HepG2 (cell line): ENCODE results near the gene PTPMT1. TPM values are rescaled to one million over a fixed set of nuclear protein-coding genes. Genes with fewer than 3 reads are reported as not detected.

ENCODE experiments used
- ATAC-seq: fragments of 200-7000 bp; cut with Tn5 transposase; 3 replicates; pipeline ENCODE4 v1.9.1; 2020; ENCODE audit warnings: mild to moderate bottlenecking, moderate library complexity
- BruUV-seq: library from RNA; stranded (reverse); fragments of 400-500 nt; replicated peaks from 2 replicates; lab custom pipeline; 2021; lab: Mats Ljungman, UMichigan
- CTCF ChIA-PET: fragments of 300-600 bp; formaldehyde crosslinking; extraction: SDS; loops from one replicate; lab custom pipeline; 2021; ENCODE audit warnings: low total read pairs, inconsistent platforms, low intra/inter-chr PET ratio; lab: Yijun Ruan, JAX
- POLR2A ChIA-PET: fragments of 350-600 bp; sonication (Branson Sonifier 250); formaldehyde crosslinking; loops from one replicate; lab custom pipeline; 2020; ENCODE audit warnings: antibody characterized with exemption, inconsistent platforms; lab: Yijun Ruan, JAX
- DNase-seq: peaks from one replicate; pipeline ENCODE4 v3.0.0-alpha.2; 2015; ENCODE audit warnings: low spot score
- FAIRE-seq: peaks from 3 replicates; lab custom pipeline; 2011; peaks lifted over from hg19 to GRCh38; lab: Jason Lieb, UNC
- H2AFZ ChIP-seq: one replicate; pipeline ENCODE4 v1.6.1; 2011; ENCODE audit warnings: low read length, inconsistent platforms
- H3K27ac ChIP-seq: fragments of 300-600 bp; 3 replicates; pipeline ENCODE4 v1.8.0; 2011; ENCODE audit warnings: mixed run types, mild to moderate bottlenecking, mixed read lengths, low read length, inconsistent platforms; ENCODE audit not compliant: insufficient read depth; ENCODE audit errors: extremely low read length
- H3K27me3 ChIP-seq, 2 experiments: fragments of 200-600 bp in 1 of 2; 2 replicates in 1 of 2; 3 replicates in 1 of 2; pipeline versions ENCODE4 v1.6.0 to v1.8.0; 2011; ENCODE audit warnings: low read length in 2 of 2, mild to moderate bottlenecking in 2 of 2, moderate library complexity in 2 of 2, inconsistent platforms in 1 of 2; ENCODE audit not compliant: insufficient read depth in 2 of 2, control insufficient read depth in 1 of 2
- H3K36me3 ChIP-seq, 2 experiments: fragments of 200-600 bp in 1 of 2; replicated peaks in 1 of 2; 2 replicates in 1 of 2; 3 replicates in 1 of 2; pipeline versions ENCODE4 v1.5.1 to v1.8.0; 2011; ENCODE audit warnings: low read length in 2 of 2, inconsistent platforms in 1 of 2; ENCODE audit not compliant: insufficient read depth in 2 of 2, control insufficient read depth in 1 of 2
- H3K4me1 ChIP-seq: 2 replicates; pipeline ENCODE4 v1.5.1; 2012; ENCODE audit warnings: low read length, inconsistent platforms; ENCODE audit not compliant: insufficient read depth
- H3K4me2 ChIP-seq: 2 replicates; pipeline ENCODE4 v1.6.0; 2011; ENCODE audit warnings: low read depth, low read length, inconsistent platforms
- H3K4me3 ChIP-seq, 3 experiments: fragments of 200-600 bp in 1 of 3; sonication (generic), shearing (Covaris generic) in 1 of 3; replicated peaks in 1 of 3; 2 replicates each; pipeline ENCODE4 v1.5.1; 2011 to 2016; ENCODE audit warnings: low read length in 3 of 3, inconsistent platforms in 2 of 3, low read depth in 2 of 3, mild to moderate bottlenecking in 2 of 3, control low read depth in 1 of 3, mixed read lengths in 1 of 3; ENCODE audit not compliant: insufficient read depth in 1 of 3
- H3K79me2 ChIP-seq: one replicate; pipeline ENCODE4 v1.6.1; 2011; ENCODE audit warnings: low read length, inconsistent platforms; ENCODE audit not compliant: insufficient read depth
- H3K9ac ChIP-seq: 2 replicates; pipeline ENCODE4 v1.6.0; 2011; ENCODE audit warnings: mild to moderate bottlenecking, low read depth, low read length, inconsistent platforms; ENCODE audit not compliant: insufficient read depth
- H3K9me3 ChIP-seq: 2 replicates; pipeline ENCODE4 v1.5.1; 2012; ENCODE audit warnings: mild to moderate bottlenecking, low read length
- H4K20me1 ChIP-seq: 2 replicates; pipeline ENCODE4 v1.6.0; 2011; ENCODE audit warnings: inconsistent platforms, mild to moderate bottlenecking, low read length, moderate library complexity; ENCODE audit not compliant: insufficient read depth
- CENPX ChIP-seq: sonication (generic); formaldehyde crosslinking; IDR thresholded peaks from 2 replicates; pipeline ENCODE4 v1.9.0; 2021; ENCODE audit warnings: mild to moderate bottlenecking, missing genetic modification reagents, moderate library complexity
- IRX3 ChIP-seq: sonication (generic); formaldehyde crosslinking; IDR thresholded peaks from 2 replicates; pipeline ENCODE4 v1.8.1; 2023; ENCODE audit warnings: mild to moderate bottlenecking, low read depth, missing genetic modification reagents, borderline replicate concordance
- NCOR1 ChIP-seq: fragments of 200-600 bp; sonication (generic); IDR thresholded peaks from 2 replicates; pipeline ENCODE4 v1.7.0; 2017; ENCODE audit warnings: antibody characterized with exemption, low read length, borderline replicate concordance
- PRDM15 ChIP-seq: sonication (generic); formaldehyde crosslinking; IDR thresholded peaks from 2 replicates; pipeline ENCODE4 v1.4.0; 2020; ENCODE audit warnings: missing genetic modification reagents
- SNAPC4 ChIP-seq: sonication (generic); formaldehyde crosslinking; IDR thresholded peaks from 2 replicates; pipeline ENCODE4 v1.4.0; 2020; ENCODE audit warnings: mild to moderate bottlenecking, missing genetic modification reagents
- THAP7 ChIP-seq: sonication (generic); formaldehyde crosslinking; IDR thresholded peaks from 2 replicates; pipeline ENCODE4 v1.8.1; 2023; ENCODE audit warnings: mild to moderate bottlenecking, missing genetic modification reagents
- ZFP36L2 ChIP-seq: sonication (generic); formaldehyde crosslinking; IDR thresholded peaks from 2 replicates; pipeline ENCODE4 v1.4.0; 2020; ENCODE audit warnings: missing genetic modification reagents
- ZKSCAN8 ChIP-seq: IDR thresholded peaks from 2 replicates; pipeline ENCODE4 v1.6.1; 2016; ENCODE audit warnings: borderline replicate concordance, missing genetic modification reagents, missing compliant biosample characterization
- ZNF598 ChIP-seq: sonication (generic); formaldehyde crosslinking; IDR thresholded peaks from 2 replicates; pipeline ENCODE4 v1.5.1; 2020; ENCODE audit warnings: mild to moderate bottlenecking, missing genetic modification reagents, borderline replicate concordance
- ZNF775 ChIP-seq: sonication (generic); formaldehyde crosslinking; IDR thresholded peaks from 2 replicates; pipeline ENCODE4 v1.4.0; 2020; ENCODE audit warnings: missing genetic modification reagents, mild to moderate bottlenecking, moderate library complexity, borderline replicate concordance
- WGBS: methylation state at CpG from one replicate; pipeline ENCODE4 v1.1.6; 2017; ENCODE audit warnings: low lambda C conversion rate; 5-methylcytosine and 5-hydroxymethylcytosine counted together
- in situ Hi-C: cut with HindIII; loops from 2 replicates; pipeline ENCODE4 v1.10.0; 2017; ENCODE audit warnings: low pct_unique_long_range_greater_than_20kb; ENCODE audit not compliant: extremely low pct_ligation_motif_present
- intact Hi-C: fragments of 100-400 bp; cut with micrococcal nuclease; formaldehyde crosslinking; loops from one replicate; pipeline ENCODE4 v1.10.0; 2022; ENCODE audit not compliant: unreplicated experiment
- polyA plus RNA-seq, 8 experiments: library from polyadenylated mRNA; depleted of rRNA in 3 of 8; stranded (reverse) in 7 of 8; unstranded in 1 of 8; fragments of >200 nt; fragmentation: Illumina TruSeq in 4 of 8; extraction: Trizol in 4 of 8; gene quantifications; 2 replicates each; pipeline versions ENCODE4 v1.2.1 to v1.2.3, GENCODE V29; 2011 to 2016; ENCODE audit warnings: low read depth in 4 of 8, missing spikeins in 1 of 8, mixed read lengths in 1 of 8; ENCODE audit not compliant: insufficient read depth in 1 of 8
- total RNA-seq, 5 experiments: library from RNA; depleted of rRNA; stranded (reverse); fragments of >200 nt; fragmentation: Illumina TruSeq; extraction: Trizol; gene quantifications; 2 replicates each; pipeline ENCODE4 v1.2.3, GENCODE V29; 2016; ENCODE audit warnings: low read depth in 1 of 5

The PTPMT1 gene
- total and polyA plus RNA-seq, 2 of the 13 experiments (the other 11 are each of a cell fraction or from before 2014, with no cell fraction given): 55.6 to 129 TPM

- ATAC-seq: peak; percentile 34
- no peaks in the 10 kb centered on the region for H3K79me2 ChIP-seq
- 80% methylated on average over 7 of the region's 7 CpGs for WGBS
Observed at GRCh38 chr11:47607380-47607779, 42.0 kb downstream of the PTPMT1 start.

More at GRCh38 chr11:47607380-47607779, 42.0 kb downstream of the PTPMT1 start:
- Histone ChIP-seq H3K9me3 (no peaks in the 10 kb centered on the region), H3K4me2 (no peak overlapping the region), H3K27ac (no peak overlapping the region), H3K9ac (no peak overlapping the region), H3K4me1 (peaks cover 9% of the 10 kb centered on the region), H3K36me3 (no peaks in the 10 kb centered on the region), H3K27me3 (no peaks in the 10 kb centered on the region), H3K4me3 (no peak overlapping the region), H4K20me1 (no peaks in the 10 kb centered on the region), H2AFZ (no peak overlapping the region)
- DNase-seq (no peak), FAIRE-seq (no peak)
- ChIA-PET POLR2A (no interaction called here), CTCF (no interaction called here)
- TF ChIP-seq THAP7 (CRISPR knock-in tag) (no peak), ZKSCAN8 (CRISPR knock-in tag) (no peak), SNAPC4 (CRISPR knock-in tag) (no peak), CENPX (no peak), ZFP36L2 (CRISPR knock-in tag) (no peak), ZNF775 (no peak), NCOR1 (no peak), ZNF598 (CRISPR knock-in tag) (no peak), PRDM15 (CRISPR knock-in tag) (no peak), IRX3 (CRISPR knock-in tag) (no peak)
- no TSS peak for BruUV-seq
- intact Hi-C loops (no loop called here), in situ Hi-C loops (no loop called here)
